Upper lobe of left lung (tissue), 6 donors: ENCODE results near the gene PYGO2. TPM values are rescaled to one million over a fixed set of nuclear protein-coding genes. Genes with fewer than 3 reads are reported as not detected.
A peak's percentile ranks its signal among the peaks of the same experiment; 100 is the strongest.

Experiments
- ATAC-seq, 2 donors: fragments of 200-7000 bp; cut with Tn5 transposase; one replicate each; pipeline ENCODE4 v1.9.1; 2022; ENCODE audit warnings: mild to moderate bottlenecking in 2 of 2, moderate library complexity in 2 of 2; ENCODE audit not compliant: low FRiP score in 2 of 2
- DNase-seq, 2 donors: peaks; one replicate each; pipeline ENCODE4 v3.0.0-alpha.2; 2019 to 2020
- H3K27ac ChIP-seq, 4 donors: fragments of 200-600 bp; sonication (generic); one replicate each; pipeline ENCODE4 v1.5.1; 2016 to 2019
- H3K27me3 ChIP-seq, 4 donors: fragments of 200-600 bp; sonication (generic); one replicate each; pipeline ENCODE4 v1.5.1; 2017 to 2019
- H3K36me3 ChIP-seq, 4 donors: fragments of 200-600 bp; sonication (generic); one replicate each; pipeline ENCODE4 v1.5.1; 2016 to 2019
- H3K4me1 ChIP-seq, 4 donors: fragments of 200-600 bp; sonication (generic); one replicate each; pipeline ENCODE4 v1.5.1; 2018 to 2019
- H3K4me3 ChIP-seq, 4 donors: fragments of 200-600 bp; sonication (generic); one replicate each; pipeline ENCODE4 v1.5.1; 2017 to 2019; ENCODE audit warnings: mild to moderate bottlenecking in 2 of 4, moderate library complexity in 1 of 4
- H3K9me3 ChIP-seq, 4 donors: fragments of 200-600 bp; sonication (generic); one replicate each; pipeline ENCODE4 v1.5.1; 2018 to 2019
- EP300 ChIP-seq, 4 donors: sonication (generic); formaldehyde crosslinking; IDR thresholded peaks; one replicate each; pipeline ENCODE4 v1.5.1; 2017; ENCODE audit warnings: antibody characterized with exemption in 4 of 4, control low read depth in 2 of 4
- POLR2A ChIP-seq, 4 donors: fragments of 450-650 bp; IDR thresholded peaks; one replicate each; pipeline ENCODE4 v1.5.1; 2016 to 2017; ENCODE audit warnings: antibody characterized with exemption in 4 of 4, mild to moderate bottlenecking in 2 of 4
- POLR2AphosphoS5 ChIP-seq, 2 donors: sonication (generic); formaldehyde crosslinking; IDR thresholded peaks; one replicate each; pipeline ENCODE4 v1.5.1; 2017; ENCODE audit warnings: antibody characterized with exemption in 2 of 2
- WGBS, 2 donors: methylation state at CpG; one replicate each; pipeline ENCODE4 v1.1.5; 2017 to 2018; 5-methylcytosine and 5-hydroxymethylcytosine counted together
- total RNA-seq, 6 donors: library from RNA; depleted of rRNA in 4 of 6; stranded (reverse); fragments of >200 nt in 4 of 6; gene quantifications; one replicate each; pipeline versions ENCODE4 v1.1.0 to v1.2.1, GENCODE V29; 2016 to 2021
- TF ChIP-seq, protein P1 (sequence below), 6 experiments: fragments of 450-650 bp in 4 of 6; fragments of 200-600 bp in 2 of 6; sonication (generic) in 2 of 6; IDR thresholded peaks; one replicate each; pipeline ENCODE4 v1.5.1; 2016 to 2019; ENCODE audit warnings: antibody characterized with exemption in 6 of 6
- donor health status: DM: no; HTN: no; CAD: no; lungs with moderate emphysema.
- donor health status: DM: no; HTN: yes; CAD: no; lungs with severe emphysema.

PYGO2 gene
- total RNA-seq, 6 donors from 2014 or later, result 20.1 to 41.9 (median 27.5) TPM

DNA sequence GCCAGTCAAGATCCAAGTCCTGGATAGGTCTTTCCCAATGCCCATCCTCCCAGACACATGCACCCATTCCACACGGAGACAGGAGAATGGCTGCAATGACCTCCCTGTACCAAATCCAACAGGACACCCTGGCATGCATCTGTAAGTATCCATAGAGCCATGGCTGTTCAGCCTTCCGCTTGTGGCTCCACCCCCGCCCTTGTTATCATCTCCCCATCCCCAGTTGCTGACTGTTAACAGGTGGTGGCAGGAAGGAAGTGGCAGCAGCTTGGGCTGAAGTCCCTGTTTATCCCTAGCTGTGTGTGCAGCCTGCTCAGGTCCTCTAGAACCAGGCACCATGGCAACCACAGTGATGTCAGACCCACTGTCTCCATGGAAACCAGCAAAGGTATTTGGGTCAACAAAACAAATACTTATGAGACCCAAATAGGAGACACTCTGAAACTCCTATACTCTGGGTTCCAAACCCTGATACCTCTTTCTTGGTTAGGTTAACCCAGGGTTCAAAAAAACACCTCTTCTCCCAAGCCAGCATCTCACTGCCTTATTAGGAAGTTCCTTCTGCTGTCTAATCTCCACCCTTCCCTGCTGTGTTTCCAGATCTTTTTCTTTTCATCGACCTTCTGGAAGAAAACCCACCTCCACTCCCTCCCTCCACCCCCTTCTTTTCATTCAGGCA lies 6.4 kb downstream of the PYGO2 start:
- ATAC-seq (peak; percentile 47 to 66), DNase-seq (peak in 1 of 2 donors; percentile 71)
- Histone ChIP-seq H3K9me3 (no peaks in the 10 kb centered on the region), H3K4me3 (peak overlapping the region; percentile 11 to 75 (median 56)), H3K27me3 (no peaks in the 10 kb centered on the region), H3K4me1 (peaks cover 33 to 66% (median 44%) of the 10 kb centered on the region in 4 donors), H3K36me3 (peaks cover 6 to 28% (median 22%) of the 10 kb centered on the region in 4 donors), H3K27ac (peak overlapping the region; percentile 73 to 85 (median 76))
- WGBS, 2 donors, result 11 to 17% methylated on average over 4 of the region's 4 CpGs
- TF ChIP-seq, protein P1, sequence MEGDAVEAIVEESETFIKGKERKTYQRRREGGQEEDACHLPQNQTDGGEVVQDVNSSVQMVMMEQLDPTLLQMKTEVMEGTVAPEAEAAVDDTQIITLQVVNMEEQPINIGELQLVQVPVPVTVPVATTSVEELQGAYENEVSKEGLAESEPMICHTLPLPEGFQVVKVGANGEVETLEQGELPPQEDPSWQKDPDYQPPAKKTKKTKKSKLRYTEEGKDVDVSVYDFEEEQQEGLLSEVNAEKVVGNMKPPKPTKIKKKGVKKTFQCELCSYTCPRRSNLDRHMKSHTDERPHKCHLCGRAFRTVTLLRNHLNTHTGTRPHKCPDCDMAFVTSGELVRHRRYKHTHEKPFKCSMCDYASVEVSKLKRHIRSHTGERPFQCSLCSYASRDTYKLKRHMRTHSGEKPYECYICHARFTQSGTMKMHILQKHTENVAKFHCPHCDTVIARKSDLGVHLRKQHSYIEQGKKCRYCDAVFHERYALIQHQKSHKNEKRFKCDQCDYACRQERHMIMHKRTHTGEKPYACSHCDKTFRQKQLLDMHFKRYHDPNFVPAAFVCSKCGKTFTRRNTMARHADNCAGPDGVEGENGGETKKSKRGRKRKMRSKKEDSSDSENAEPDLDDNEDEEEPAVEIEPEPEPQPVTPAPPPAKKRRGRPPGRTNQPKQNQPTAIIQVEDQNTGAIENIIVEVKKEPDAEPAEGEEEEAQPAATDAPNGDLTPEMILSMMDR (IDR thresholded peaks at IDR 0.05), result no peak
- TF ChIP-seq POLR2AphosphoS5 (IDR thresholded peaks at IDR 0.05) (peak in 1 of 2 donors; percentile 40), POLR2A (IDR thresholded peaks at IDR 0.05) (no peak)

GRCh38 chr1:154954541-154954940 lies 7.0 kb downstream of the PYGO2 start:
- no peaks in the 10 kb centered on the region for H3K9me3 ChIP-seq
- H3K27ac ChIP-seq, result peak overlapping the region in 2 of 4 donors; percentile 16 to 85
- no peak for TF ChIP-seq POLR2A (IDR thresholded peaks at IDR 0.05)
- no peak for TF ChIP-seq EP300 (IDR thresholded peaks at IDR 0.05)
- TF ChIP-seq, protein P1 (IDR thresholded peaks at IDR 0.05), result no peak
- no peak for TF ChIP-seq POLR2AphosphoS5 (IDR thresholded peaks at IDR 0.05)
- peaks cover 32 to 62% (median 42%) of the 10 kb centered on the region in 4 donors for H3K4me1 ChIP-seq
- WGBS, 2 donors, result 64 to 66% methylated on average over 3 of the region's 3 CpGs
- ATAC-seq (no peak), DNase-seq (no peak)
- peaks cover 8 to 31% (median 21%) of the 10 kb centered on the region in 4 donors for H3K36me3 ChIP-seq
- H3K4me3 ChIP-seq, result peak overlapping the region in 1 of 4 donors; percentile 57
- no peaks in the 10 kb centered on the region for H3K27me3 ChIP-seq

DNA sequence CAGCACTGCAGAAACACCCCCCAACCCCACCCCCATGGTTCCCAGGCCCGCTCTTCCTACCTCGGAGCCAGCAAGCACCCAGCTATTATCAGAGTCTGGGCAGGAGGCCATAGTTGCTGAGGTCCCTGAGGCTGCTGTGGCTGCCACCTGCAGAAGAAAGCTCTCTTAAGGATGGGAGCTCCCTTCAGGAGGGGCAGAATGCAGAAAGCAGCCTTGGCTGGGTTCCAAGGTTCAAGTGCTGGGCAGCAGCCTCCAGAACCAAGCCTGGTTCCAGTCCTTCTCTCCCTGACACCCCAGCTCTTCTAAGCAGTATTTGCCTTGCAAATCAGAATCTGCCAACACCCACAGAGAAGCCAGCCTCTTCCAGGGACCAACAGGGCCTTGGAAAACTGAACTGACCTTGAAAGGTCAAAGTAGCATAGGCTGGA lies 8.0 kb downstream of the PYGO2 start:
- peaks cover 32 to 58% (median 40%) of the 10 kb centered on the region in 4 donors for H3K4me1 ChIP-seq
- ATAC-seq, result no peak

GRCh38 chr1:154952664-154953063 lies 8.9 kb downstream of the PYGO2 start:
- DNase-seq (no peak), ATAC-seq (no peak)
- Histone ChIP-seq H3K4me1 (peaks cover 32 to 57% (median 40%) of the 10 kb centered on the region in 4 donors), H3K27ac (peak overlapping the region in 1 of 4 donors; percentile 11), H3K9me3 (no peaks in the 10 kb centered on the region), H3K4me3 (no peak overlapping the region), H3K27me3 (no peaks in the 10 kb centered on the region), H3K36me3 (peaks cover 8 to 23% (median 16%) of the 10 kb centered on the region in 4 donors)
- no peak for TF ChIP-seq EP300 (IDR thresholded peaks at IDR 0.05)
- TF ChIP-seq, protein P1 (IDR thresholded peaks at IDR 0.05), result no peak
- WGBS, 2 donors, result 85 to 90% methylated on average over 6 of the region's 6 CpGs

More for the DNA sequence above, 8.0 kb downstream of the PYGO2 start:
- no peak for TF ChIP-seq EP300 (IDR thresholded peaks at IDR 0.05)
- TF ChIP-seq, protein P1 (IDR thresholded peaks at IDR 0.05), result no peak
- no peak for TF ChIP-seq POLR2AphosphoS5 (IDR thresholded peaks at IDR 0.05)
- TF ChIP-seq POLR2A (IDR thresholded peaks at IDR 0.05), result no peak
- Histone ChIP-seq H3K27ac (peak overlapping the region in 1 of 4 donors; percentile 3), H3K36me3 (peaks cover 8 to 22% (median 12%) of the 10 kb centered on the region in 4 donors), H3K9me3 (no peaks in the 10 kb centered on the region), H3K27me3 (no peaks in the 10 kb centered on the region), H3K4me3 (no peak overlapping the region)
- no peak for DNase-seq
- 75 to 86% methylated on average over 2 of the region's 2 CpGs for WGBS, 2 donors
